Esophagus squamous epithelium (tissue), 4 donors: Measurements from ENCODE around the gene TRIM32.

Source experiments
- CTCF ChIP-seq, 6 experiments: fragments of 450-650 bp in 4 of 6; fragments of 200-600 bp in 2 of 6; sonication (generic) in 2 of 6; IDR thresholded peaks; one replicate each; pipeline ENCODE4 v1.5.1; 2016 to 2019; ENCODE audit warnings: antibody characterized with exemption in 6 of 6, mild to moderate bottlenecking in 4 of 6, moderate library complexity in 4 of 6
- POLR2A ChIP-seq, 4 donors: fragments of 450-650 bp; IDR thresholded peaks; one replicate each; pipeline ENCODE4 v1.6.1; 2017; ENCODE audit warnings: antibody characterized with exemption in 4 of 4, mild to moderate bottlenecking in 4 of 4, moderate library complexity in 3 of 4

DNA sequence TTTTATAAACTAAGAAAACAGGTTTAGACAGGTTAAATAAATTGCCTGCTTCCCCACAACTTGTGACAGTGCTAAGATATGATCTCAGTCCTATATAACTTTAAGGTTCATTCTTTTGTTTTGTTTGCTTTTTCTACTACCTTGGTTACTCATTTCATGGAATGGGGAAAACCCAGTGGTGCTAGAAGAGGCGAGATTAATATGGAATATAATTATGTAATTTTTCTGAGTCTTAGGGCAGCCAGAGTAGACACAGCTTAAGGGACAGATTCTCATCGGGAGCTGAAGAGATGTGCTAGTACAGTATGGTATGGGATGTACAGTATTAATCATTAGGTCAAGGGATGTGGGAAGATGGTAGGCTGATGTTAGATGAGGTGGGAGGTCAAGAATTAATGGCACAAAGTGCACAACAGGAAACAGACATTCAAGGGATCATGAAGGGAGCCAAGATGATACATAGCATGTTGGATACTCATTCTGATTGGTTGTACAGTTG, 6.2 kb downstream of the TRIM32 start:
- TF ChIP-seq CTCF (IDR thresholded peaks at IDR 0.05) (no peak), POLR2A (IDR thresholded peaks at IDR 0.05) (no peak)
